Activated T-cell treated with anti-CD3 and anti-CD28 coated beads for 48 hours (primary cell): ENCODE data around the gene NDUFB3.
"Not testable (repeated sequence)": the region's sequence is repeated elsewhere in the genome, so short reads cannot be mapped to it uniquely, and the experiment has no call there.

Experiments used
- DNase-seq: peaks from one replicate; pipeline ENCODE4 v3.0.0-alpha.2; 2020; ENCODE audit warnings: low read depth

Gene NDUFB3

GRCh38 chr2:201093573-201093972 lies 21.8 kb downstream of the NDUFB3 start:
- DNase-seq = no peak

- DNase-seq = no peak
Observed at GRCh38 chr2:201100497-201100896, 28.7 kb downstream of the NDUFB3 start.

GRCh38 chr2:201105759-201106158 lies 34.0 kb downstream of the NDUFB3 start:
- DNase-seq = no peak

GRCh38 chr2:201107624-201108023 lies 35.8 kb downstream of the NDUFB3 start:
- DNase-seq = no peak

GRCh38 chr2:201108341-201108740 lies 36.5 kb downstream of the NDUFB3 start:
- no peak for DNase-seq

- DNase-seq = no peak
Observed at GRCh38 chr2:201109186-201109585, 37.4 kb downstream of the NDUFB3 start.

- no peak for DNase-seq
Observed at GRCh38 chr2:201110615-201111014, 38.8 kb downstream of the NDUFB3 start.

GRCh38 chr2:201111096-201111495 lies 39.3 kb downstream of the NDUFB3 start:
- no peak for DNase-seq

- DNase-seq = no peak
Observed at GRCh38 chr2:201114350-201114749, 42.5 kb downstream of the NDUFB3 start.

- DNase-seq = no peak
Observed at GRCh38 chr2:201114846-201115245, 43.0 kb downstream of the NDUFB3 start.

- peak; percentile 81 for DNase-seq
Observed at GRCh38 chr2:201116115-201116958, 44.5 kb downstream of the NDUFB3 start, which contains the start of gene CFLAR. CFLAR (plus strand) TSS chr2:201116164; CDS start chr2:201129866, 13,702 bp downstream.

- DNase-seq = no peak
Observed at GRCh38 chr2:201116959-201117734, 45.3 kb downstream of the NDUFB3 start.

GRCh38 chr2:201117735-201118094 lies 45.9 kb downstream of the NDUFB3 start:
- DNase-seq = not testable (repeated sequence)

- peak; percentile 81 for DNase-seq
Observed at GRCh38 chr2:201118121-201118960, 46.5 kb downstream of the NDUFB3 start.

GRCh38 chr2:201118961-201119854 lies 47.4 kb downstream of the NDUFB3 start:
- DNase-seq = no peak

GRCh38 chr2:201122276-201122675 lies 50.5 kb downstream of the NDUFB3 start:
- no peak for DNase-seq

GRCh38 chr2:201126308-201127151 lies 54.7 kb downstream of the NDUFB3 start:
- DNase-seq = no peak

- DNase-seq = no peak
Observed at GRCh38 chr2:201127152-201127511, 55.3 kb downstream of the NDUFB3 start.

GRCh38 chr2:201127570-201127969 lies 55.8 kb downstream of the NDUFB3 start:
- no peak for DNase-seq

GRCh38 chr2:201128033-201128432 lies 56.2 kb downstream of the NDUFB3 start:
- no peak for DNase-seq
